ENCODE data around the gene GNB3. TPM values are rescaled to one million over a fixed set of nuclear protein-coding genes. Genes with fewer than 3 reads are reported as not detected.

GNB3 gene
- total and polyA plus RNA-seq, 2 of the 4 experiments (the other 2 are of a cell fraction): 0.72 to 20.5 TPM

DNA sequence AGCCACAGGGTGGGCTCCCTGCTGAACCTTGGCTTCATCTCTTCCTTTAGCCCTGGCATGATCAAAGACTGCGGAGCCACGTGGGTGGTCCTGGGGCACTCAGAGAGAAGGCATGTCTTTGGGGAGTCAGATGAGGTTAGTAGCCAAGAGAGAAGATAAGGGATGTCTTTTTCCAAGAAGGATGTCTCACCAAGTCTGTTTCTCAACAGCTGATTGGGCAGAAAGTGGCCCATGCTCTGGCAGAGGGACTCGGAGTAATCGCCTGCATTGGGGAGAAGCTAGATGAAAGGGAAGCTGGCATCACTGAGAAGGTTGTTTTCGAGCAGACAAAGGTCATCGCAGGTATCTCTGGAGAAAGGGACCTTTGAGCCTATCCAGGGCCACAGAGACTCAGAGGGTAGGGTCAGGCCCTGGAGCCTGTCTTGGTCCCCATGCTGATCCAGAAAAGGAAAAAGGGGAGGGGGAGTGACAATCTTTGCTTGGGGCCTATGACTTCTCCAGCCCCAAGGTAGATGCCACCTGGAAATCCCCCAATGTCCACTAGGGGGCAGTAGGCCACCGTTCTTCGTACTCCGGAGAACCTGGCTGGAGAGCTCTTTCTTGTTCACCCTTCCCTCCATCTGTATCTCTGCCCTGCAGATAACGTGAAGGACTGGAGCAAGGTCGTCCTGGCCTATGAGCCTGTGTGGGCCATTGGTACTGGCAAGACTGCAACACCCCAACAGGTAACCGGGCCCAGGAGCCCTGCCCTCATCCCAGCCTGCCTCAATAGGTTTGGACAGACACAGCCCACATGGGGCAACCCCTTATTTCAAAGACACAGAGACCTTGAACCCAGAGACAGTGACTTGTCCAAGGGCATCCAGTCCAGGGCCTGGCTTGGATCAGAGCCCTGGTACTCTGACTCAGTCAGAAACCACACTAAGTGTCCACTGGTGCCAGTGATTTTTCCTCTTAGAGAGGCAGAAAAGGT lies 28.6 kb downstream of the GNB3 start:
- no peak overlapping the region for H3K18ac ChIP-seq (ENCODE audit: low read depth, low read length)
- H2BK120ac ChIP-seq (ENCODE audit: low read depth, low read length): no peak overlapping the region
- DNase-seq (peak; percentile 70), ATAC-seq (ENCODE audit: low read depth) (no peak)
- 14% methylated on average over 4 of the region's 12 CpGs; no CpG with 5 or more reads in 1 of the 2 experiments for WGBS, 2 experiments (ENCODE audit: extremely low coverage in 2 of 2, insufficient read length in 1 of 2)
- in situ Hi-C loops (cut with MboI; ENCODE audit: low sequenced_read_pairs) (loop anchor here (5.0 kb wide), 1 partner anchor 93 kb away; no protein-coding TSS in a partner anchor), dilution Hi-C loops (cut with HindIII; ENCODE audit: low sequenced_read_pairs, unreplicated experiment) (no loop called here), intact Hi-C loops (cut with micrococcal nuclease) (loop anchor here (1.0 to 5.0 kb wide), 5 partner anchors 17 to 768 kb away; partner anchors contain the start of genes RNU7-1 and USP5)
- peaks cover 19% of the 10 kb centered on the region for H3K4me1 ChIP-seq (ENCODE audit: control insufficient read depth, insufficient read depth, low read length)
- peak overlapping the region; percentile 87 for H3K4me3 ChIP-seq (ENCODE audit: insufficient read depth, low read depth, low read length)
- peaks cover 26 to 64% of the 10 kb centered on the region in 2 experiments for H3K79me1 ChIP-seq (ENCODE audit: low read depth in 1 of 2, low read length in 2 of 2)
- ChIA-PET CTCF (interaction anchor here (0.6 to 2.0 kb wide), 4 partner anchors 22 to 256 kb away, joined by 3 to 8 read pairs (median 4); no protein-coding TSS in a partner anchor), POLR2A (ENCODE audit: unreplicated experiment) (interaction anchor here (0.6 to 1.2 kb wide), 2 partner anchors 22 to 56 kb away, joined by 3 to 5 read pairs; no protein-coding TSS in a partner anchor)
- no peak overlapping the region for H4K5ac ChIP-seq (ENCODE audit: low read depth, low read length)
- H2BK5ac ChIP-seq (ENCODE audit: low read depth, low read length, poor library complexity, severe bottlenecking): peak overlapping the region; percentile 23
- H4K20me1 ChIP-seq (ENCODE audit: insufficient read depth, low read length): peaks cover 51% of the 10 kb centered on the region
- no peak overlapping the region for H4K91ac ChIP-seq (ENCODE audit: insufficient read depth, low read depth, low read length)
- BruUV-seq (replicated peaks): no TSS peak
- 0 out of 2 replicates have a peak overlapping the region, but pooled peaks have one; percentile 14 for H3K56ac ChIP-seq (ENCODE audit: extremely low read depth, insufficient read depth, low read length)
- 0 out of 2 replicates have a peak overlapping the region, but pooled peaks have one; percentile 8 for H2AK5ac ChIP-seq (ENCODE audit: low read depth, low read length)
- no peak overlapping the region; a peak in 1 of 4 replicates for H4K8ac ChIP-seq (ENCODE audit: low read depth in 2 of 2, low read length in 2 of 2)
- peak overlapping the region; percentile 100 for H2AK9ac ChIP-seq (replicated peaks; ENCODE audit: low read depth, low read length, poor library complexity)
- peak overlapping the region; percentile 100 for H3K9ac ChIP-seq (ENCODE audit: low read depth, low read length)
- H3K4me2 ChIP-seq (ENCODE audit: low read depth, low read length): peak overlapping the region; percentile 94
- TF ChIP-seq RFX5 (IDR thresholded peaks at IDR 0.05; ENCODE audit: low read depth, low read length) (no peak), BHLHE40 (IDR thresholded peaks at IDR 0.05; ENCODE audit: low read depth, low read length) (no peak), RCOR1 (IDR thresholded peaks at IDR 0.05; ENCODE audit: insufficient replicate concordance, low read length) (no peak), SMC3 (IDR thresholded peaks at IDR 0.05; ENCODE audit: low read depth, low read length) (peak; percentile 38; the same call in 1 of the 2 replicates), MXI1 (IDR thresholded peaks at IDR 0.05; ENCODE audit: borderline replicate concordance, low read depth, low read length) (peak; percentile 86), FOS (IDR thresholded peaks at IDR 0.05; ENCODE audit: low read depth, low read length) (no peak), POLR2A (IDR thresholded peaks at IDR 0.05; ENCODE audit: low read depth, low read length) (no peak), CHD1 (IDR thresholded peaks at IDR 0.05; ENCODE audit: low read depth, low read length) (no peak), CEBPB (IDR thresholded peaks at IDR 0.05; ENCODE audit: low read depth, low read length) (no peak), RAD21 (IDR thresholded peaks at IDR 0.05; ENCODE audit: low read length) (peak; percentile 69), NFE2L2 (IDR thresholded peaks at IDR 0.05; ENCODE audit: low read depth, low read length) (no peak), MAZ (IDR thresholded peaks at IDR 0.05; ENCODE audit: borderline replicate concordance, low read depth, low read length) (no peak)
- TF ChIP-seq, protein P1, sequence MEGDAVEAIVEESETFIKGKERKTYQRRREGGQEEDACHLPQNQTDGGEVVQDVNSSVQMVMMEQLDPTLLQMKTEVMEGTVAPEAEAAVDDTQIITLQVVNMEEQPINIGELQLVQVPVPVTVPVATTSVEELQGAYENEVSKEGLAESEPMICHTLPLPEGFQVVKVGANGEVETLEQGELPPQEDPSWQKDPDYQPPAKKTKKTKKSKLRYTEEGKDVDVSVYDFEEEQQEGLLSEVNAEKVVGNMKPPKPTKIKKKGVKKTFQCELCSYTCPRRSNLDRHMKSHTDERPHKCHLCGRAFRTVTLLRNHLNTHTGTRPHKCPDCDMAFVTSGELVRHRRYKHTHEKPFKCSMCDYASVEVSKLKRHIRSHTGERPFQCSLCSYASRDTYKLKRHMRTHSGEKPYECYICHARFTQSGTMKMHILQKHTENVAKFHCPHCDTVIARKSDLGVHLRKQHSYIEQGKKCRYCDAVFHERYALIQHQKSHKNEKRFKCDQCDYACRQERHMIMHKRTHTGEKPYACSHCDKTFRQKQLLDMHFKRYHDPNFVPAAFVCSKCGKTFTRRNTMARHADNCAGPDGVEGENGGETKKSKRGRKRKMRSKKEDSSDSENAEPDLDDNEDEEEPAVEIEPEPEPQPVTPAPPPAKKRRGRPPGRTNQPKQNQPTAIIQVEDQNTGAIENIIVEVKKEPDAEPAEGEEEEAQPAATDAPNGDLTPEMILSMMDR (conservative IDR thresholded peaks at IDR 0.05; ENCODE audit: low read depth, low read length): peak; percentile 77
- no peak overlapping the region for H2BK15ac ChIP-seq (ENCODE audit: low read depth, low read length)
- H3K14ac ChIP-seq (replicated peaks; ENCODE audit: low read depth, low read length): peak overlapping the region; percentile 16; the same call in 1 of the 2 replicates
- H3K27me3 ChIP-seq (ENCODE audit: control insufficient read depth, insufficient read depth, low read length): no peaks in the 10 kb centered on the region
- H3K9me3 ChIP-seq (ENCODE audit: control insufficient read depth, insufficient read depth, low read length): no peaks in the 10 kb centered on the region
- H2BK20ac ChIP-seq (ENCODE audit: low read depth, low read length): no peak overlapping the region
- H3K4ac ChIP-seq (ENCODE audit: low read depth, low read length): no peak overlapping the region
- peak overlapping the region; percentile 97 for H3K27ac ChIP-seq (ENCODE audit: insufficient read depth, low read length)
- no peak overlapping the region for H2AFZ ChIP-seq (replicated peaks; ENCODE audit: low read length, poor library complexity)
- 0 out of 2 replicates have a peak, but pooled peaks cover 7% of the 10 kb centered on the region for H3K9me1 ChIP-seq (ENCODE audit: insufficient read depth, low read length)
- peaks cover 40% of the 10 kb centered on the region for H3K36me3 ChIP-seq (ENCODE audit: control insufficient read depth, insufficient read depth, low read length)
- peak overlapping the region; percentile 67; the same call in 1 of the 2 replicates for H3K23ac ChIP-seq (ENCODE audit: low read depth, low read length)
